GM19395 (cell line): ENCODE measurements around the gene NPHP4.

Experiments used
- ATAC-seq: cut with Tn5 transposase; IDR thresholded peaks from one replicate; pipeline ENCODE4 v1.9.1; 2021; ENCODE audit warnings: mild to moderate bottlenecking, moderate library complexity; ENCODE audit not compliant: unreplicated experiment

The NPHP4 gene

DNA sequence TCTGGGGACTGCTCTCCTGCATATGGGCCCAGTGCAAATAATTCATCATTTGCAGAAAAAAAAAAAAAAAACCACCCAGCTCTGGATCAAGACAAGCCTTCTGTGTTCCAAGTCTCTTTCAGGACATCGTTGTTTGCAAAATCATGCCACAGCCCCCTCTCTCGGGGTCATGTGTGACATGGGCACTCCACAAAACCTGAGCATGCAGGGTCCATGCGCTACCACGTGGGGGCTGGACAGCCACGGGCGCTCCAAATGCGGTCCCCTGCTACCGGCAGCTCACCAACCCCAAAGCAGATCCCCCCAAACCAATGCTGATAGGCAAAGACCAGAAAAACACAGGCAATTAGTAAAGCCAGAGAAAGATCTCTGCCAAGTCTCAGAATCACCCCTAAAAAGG lies 17.6 kb downstream of the NPHP4 start:
- ATAC-seq, result no peak

DNA sequence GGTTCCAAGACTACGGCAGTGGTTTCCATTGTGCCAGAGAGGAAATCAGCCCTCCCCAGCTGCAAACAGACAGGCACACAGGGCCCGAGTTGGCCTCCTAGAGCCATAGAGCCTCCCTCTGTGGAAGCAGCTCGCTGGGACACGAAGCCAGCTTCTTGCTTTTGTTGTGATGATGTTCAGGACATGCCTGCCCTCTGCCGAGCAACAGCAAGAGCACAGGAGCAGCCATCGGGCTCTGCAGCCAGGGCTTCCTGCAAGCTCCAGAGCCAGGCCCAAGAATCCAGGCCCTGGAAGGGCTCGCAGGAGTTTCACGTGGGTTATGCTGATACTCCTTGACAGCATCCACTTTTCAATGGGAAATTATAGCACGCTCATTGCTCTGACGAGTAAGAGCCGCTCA lies 18.5 kb downstream of the NPHP4 start:
- ATAC-seq, result no peak

GRCh38 chr1:5972198-5972520 lies 20.1 kb downstream of the NPHP4 start:
- no peak for ATAC-seq

- ATAC-seq, result no peak
Observed at GRCh38 chr1:5971471-5972197, 20.6 kb downstream of the NPHP4 start.

GRCh38 chr1:5970610-5971273 lies 21.5 kb downstream of the NPHP4 start:
- ATAC-seq, result no peak

DNA sequence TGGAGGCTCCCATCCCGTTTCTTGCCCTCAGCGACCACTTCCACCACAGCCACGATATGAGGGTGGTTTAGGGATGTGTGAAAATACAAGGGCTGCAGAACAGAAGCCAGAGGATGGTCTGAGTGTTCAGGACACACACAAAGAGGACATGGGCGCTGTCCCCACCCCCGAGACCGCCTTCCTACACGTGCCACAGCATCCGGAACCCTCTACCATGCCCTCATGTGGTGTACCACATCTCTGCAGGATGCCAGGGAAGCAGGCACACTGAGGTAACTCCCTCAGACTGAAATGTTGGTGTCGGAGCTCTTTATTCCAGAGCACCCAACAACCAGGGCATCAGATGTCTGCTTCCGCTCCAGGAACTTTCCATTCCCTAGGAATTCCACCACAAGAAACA lies 23.1 kb downstream of the NPHP4 start:
- ATAC-seq, result no peak

- no peak for ATAC-seq
Observed at GRCh38 chr1:5968161-5968736, 24.0 kb downstream of the NPHP4 start.

- no peak for ATAC-seq
Observed at GRCh38 chr1:5967351-5968160, 24.7 kb downstream of the NPHP4 start.

DNA sequence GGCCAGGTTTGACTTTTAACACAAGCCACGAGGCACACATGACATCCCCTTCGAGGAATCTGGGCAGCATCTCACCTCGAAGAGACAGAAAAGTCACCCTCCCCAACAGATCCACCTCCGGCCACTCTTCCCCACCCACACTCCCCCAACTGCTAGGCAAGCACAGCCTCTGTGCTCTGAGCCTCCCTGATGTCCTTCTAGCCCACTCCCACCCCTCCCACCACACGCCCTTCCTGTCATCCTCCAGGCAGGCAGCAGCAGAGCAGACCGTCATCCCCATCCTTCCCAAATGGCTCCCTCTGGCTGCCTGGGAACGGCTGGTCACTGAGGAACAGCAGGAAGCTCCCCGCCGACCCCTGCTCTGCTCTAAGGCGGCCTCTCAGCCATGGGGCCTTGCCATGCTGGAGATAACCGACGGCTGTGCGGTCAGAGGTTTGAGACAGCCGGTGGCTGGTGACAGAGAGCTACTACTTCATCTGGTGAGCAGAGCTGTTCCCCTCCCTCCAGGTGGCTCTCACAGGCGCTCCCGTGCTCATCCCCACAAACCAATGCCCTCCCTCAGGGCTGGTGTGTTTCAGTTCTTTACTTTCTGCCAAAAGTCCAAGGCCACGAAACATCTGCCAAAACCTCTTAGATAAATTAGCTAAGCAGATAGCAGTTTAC lies 25.6 kb downstream of the NPHP4 start:
- ATAC-seq, result no peak

DNA sequence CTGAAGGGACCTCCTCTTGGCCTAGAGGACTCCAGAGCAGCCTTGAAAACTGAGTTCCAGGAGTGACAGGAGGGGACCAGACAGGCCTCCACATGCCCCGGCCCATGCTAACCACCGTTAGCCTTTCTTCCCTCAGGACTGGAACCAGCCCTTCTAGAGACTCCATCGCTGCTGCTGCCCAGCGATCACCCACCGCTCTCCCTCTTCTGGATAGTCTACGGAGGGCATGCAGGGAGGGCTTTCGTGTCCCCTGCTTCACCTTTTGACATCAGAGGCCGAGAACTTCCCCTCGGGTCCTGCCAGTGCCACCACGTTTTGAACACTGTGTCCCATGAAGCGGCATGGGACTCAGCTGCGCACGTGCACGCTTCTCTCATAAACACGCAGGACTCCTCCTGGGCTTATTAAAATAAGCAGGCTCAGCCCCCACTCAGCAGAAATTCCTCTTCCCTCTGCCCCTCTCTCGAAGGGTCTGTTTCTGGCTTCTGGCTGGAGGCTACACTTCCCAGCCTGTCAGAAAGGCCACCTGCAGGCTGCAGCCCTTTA lies 26.6 kb downstream of the NPHP4 start:
- no peak for ATAC-seq

DNA sequence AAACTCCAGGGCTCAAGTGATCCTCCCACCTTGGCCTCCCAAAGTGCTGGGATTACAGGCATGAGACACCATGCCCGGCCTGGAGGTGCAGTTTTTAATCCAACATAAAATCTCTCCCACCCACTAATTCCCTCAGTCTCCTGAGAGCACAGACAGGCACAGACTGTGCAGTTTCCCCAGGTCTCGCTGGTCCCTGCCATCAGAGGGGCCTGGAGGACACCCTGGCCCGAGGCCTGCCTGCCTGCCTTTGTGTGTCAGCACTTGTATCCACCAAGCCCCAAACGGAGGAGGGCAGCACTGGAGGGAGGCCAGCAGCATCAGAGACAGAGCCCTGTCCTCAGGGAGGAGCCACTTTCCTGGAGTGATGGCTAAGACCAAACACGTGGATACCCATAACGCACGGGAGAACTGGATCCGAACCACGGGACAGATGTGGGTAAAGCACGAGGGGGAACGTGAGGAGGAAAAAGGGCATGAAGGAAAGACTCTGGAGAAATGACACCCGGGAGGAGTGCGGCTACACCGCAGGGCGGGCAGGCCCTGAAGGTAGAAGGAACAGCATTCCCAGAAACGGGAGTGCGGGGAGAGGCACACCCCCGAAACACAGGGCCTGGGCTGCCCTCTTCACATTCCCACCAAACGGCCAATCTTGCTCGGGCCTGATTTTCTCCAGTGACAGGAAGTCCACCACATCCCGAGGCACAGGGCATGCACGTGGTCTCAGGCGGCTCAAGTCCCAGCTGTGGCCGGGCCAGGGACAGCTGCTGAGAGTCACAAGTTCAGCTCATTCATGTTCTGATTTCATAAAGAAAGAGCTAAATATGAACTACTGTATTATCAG lies 29.7 kb downstream of the NPHP4 start:
- no peak for ATAC-seq

GRCh38 chr1:5961601-5962000 lies 30.6 kb downstream of the NPHP4 start:
- no peak for ATAC-seq

DNA sequence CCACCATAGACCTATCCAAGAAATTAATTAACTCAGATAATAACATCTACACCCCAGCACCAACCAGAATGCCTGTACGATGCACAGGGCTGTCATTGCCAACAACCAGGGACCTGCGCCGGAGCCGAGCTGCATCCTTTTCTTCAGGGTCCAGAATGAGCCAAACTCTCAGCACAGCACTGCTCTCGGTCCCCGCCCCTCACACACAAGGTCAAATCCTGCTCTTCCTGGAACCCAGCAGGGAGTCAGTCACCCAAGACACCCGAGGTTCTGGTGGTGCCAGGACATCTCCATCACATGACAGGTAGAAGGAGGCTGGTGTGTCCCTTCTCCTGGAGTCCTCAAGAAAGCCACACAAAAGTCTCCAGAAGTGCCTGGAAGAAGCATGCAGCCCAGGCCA lies 31.9 kb downstream of the NPHP4 start:
- ATAC-seq, result no peak

DNA sequence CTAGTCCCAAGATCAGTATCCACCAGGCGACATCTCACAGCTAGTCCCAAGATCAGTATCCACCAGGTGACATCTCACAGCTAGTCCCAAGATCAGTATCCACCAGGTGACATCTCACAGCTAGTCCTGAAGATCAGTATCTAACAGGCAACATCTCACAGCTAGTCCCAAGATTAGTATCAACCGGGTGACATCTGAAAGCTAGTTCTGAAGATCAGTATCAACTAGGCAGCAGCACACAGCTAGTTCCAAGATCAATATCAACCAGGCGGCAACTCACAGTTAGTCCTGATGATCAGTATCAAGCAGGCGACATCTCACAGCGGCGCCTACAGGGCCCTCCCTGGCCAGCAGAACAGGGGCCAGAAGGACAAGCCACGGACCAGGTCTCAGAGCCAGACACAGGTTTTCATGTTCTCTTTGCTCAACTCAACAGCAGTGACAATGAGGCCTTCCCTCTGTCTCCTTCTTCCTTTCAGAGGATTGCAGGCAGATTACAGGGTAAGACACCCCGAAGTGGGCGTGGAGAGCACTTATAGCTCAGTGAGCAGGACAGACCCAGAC lies 32.5 kb downstream of the NPHP4 start:
- no peak for ATAC-seq

DNA sequence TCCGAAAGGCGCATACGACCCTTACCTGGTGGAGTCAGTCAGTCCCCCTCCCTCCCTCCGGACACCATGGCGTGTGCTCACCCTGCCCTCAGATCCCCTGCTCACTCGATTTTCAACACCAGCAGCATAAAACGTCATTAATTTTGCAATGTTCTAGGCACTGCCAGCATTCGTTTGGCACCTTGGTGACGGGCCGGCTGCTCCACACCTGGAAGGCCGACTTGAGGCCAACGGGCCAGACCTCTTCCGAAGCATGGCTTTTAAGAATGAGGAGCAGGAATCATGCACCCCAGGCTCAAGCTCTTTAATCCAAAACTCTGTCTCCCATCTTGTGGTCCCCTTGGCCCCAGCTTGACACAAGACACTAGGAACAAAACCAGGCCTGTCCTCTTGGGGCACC lies 33.1 kb downstream of the NPHP4 start:
- ATAC-seq, result no peak

DNA sequence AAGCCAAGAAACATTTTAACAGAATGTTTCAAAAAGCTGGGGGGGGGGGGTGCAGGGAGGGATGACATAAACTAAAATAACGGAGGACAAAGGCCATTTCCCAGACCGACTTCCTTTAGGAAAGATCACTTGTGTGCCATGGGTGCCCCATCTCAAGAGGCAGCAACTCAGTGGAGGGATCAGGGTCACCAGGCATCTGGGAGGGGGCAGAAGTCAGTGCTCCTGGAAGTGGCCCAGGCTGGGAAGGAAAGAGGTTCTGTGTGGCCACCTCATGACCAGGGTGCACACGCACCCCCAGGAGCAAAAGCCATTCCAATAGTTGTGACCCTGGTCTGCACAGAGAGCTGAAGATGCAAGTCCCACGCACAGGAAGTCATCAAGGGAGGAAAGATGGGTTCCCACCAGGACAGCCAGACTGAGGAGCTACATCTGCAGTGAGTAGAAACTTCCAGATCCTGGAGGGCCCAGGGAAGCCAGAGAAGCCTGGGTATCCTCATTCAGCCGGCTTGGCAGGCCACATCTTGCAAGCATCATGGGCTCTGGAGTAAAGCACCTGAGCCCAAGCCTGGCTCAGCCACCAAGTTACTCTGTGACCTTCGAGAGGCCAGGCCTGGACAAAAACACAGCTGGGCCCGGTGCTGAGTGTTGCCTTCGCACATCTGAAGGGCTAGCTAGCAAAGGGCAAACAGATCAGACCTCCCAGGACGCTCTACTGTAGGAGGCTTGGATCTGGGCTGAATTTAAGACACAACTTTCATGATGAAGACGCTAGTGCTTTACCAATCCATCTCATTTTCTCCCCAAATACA lies 36.0 kb downstream of the NPHP4 start:
- no peak for ATAC-seq

DNA sequence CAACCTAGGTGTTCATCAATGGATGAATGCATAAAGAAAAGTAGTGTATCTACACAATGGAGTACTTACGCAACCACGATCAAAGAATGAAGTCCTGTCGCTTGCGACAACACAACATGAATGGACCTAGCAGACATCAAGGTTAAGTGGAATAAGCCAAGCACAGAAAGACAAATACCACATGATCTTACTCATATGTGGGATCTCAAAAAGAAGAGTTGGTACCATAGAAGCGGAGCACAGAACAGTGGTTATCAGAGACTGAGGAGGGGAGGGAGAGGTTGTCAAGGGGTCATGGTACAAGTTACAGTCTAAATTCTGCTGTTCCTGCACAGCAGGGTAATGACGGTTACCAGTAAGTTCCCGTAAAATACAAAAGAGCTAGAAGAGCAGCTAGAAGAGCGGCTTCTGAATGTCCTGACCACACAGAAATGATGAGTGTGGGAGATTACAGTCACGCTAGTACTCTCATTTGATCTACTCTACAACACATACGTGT lies 36.7 kb downstream of the NPHP4 start:
- no peak for ATAC-seq

DNA sequence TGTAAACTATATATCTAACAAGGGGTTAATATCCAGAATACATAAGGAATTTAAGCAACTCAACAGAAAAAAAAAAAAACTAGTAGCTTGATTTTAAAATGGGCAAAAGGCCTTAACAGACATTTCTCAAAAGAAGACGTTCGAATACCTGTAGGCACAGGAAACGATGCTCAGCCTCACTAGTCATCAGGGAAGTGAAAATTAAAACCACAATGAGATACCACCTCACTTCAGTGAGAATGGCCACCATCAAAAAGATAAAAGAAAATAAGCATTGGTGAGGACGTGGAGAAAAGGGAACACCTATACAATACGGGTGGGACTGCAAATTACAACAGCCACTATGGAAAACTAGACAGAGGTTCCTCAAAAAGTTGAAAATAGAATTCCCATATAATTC lies 37.3 kb downstream of the NPHP4 start:
- ATAC-seq, result peak; percentile 56

DNA sequence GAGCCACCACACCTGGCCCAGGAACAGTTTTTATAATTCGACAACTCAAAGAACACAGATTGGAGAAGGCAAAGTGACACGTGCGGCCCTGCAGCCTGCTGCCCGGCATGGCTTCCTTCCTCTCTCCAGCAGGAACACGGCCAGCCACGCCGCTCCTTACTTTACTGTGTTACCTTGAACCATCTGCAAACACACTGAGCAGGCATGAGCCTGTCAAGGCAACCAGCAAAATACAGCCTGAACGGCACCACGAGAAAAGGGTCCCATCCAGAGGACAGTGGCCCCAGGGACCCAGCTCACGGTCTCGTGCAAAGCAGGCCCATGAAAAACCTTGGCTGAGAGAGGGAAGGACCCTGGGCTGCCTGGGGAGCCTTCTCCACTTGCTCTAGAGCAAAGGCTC lies 38.8 kb downstream of the NPHP4 start:
- no peak for ATAC-seq
